Astrocyte (in vitro differentiated cells and primary cell): ENCODE data around the gene NPHP4. TPM values are rescaled to one million over a fixed set of nuclear protein-coding genes. Genes with fewer than 3 reads are reported as not detected.

Experiments used
- DNase-seq: peaks from one replicate; pipeline ENCODE4 v3.0.0-alpha.2; 2010; ENCODE audit warnings: low read depth
- FAIRE-seq: peaks from 2 replicates; lab custom pipeline; 2011; peaks lifted over from hg19 to GRCh38; lab: Jason Lieb, UNC
- H2AFZ ChIP-seq: 2 replicates; pipeline ENCODE4 v1.6.0; 2012; ENCODE audit warnings: low read depth, low read length, inconsistent platforms
- H3K27ac ChIP-seq: 2 replicates; pipeline ENCODE4 v1.5.1; 2011; ENCODE audit warnings: low read depth, low read length, inconsistent platforms
- H3K27me3 ChIP-seq: 2 replicates; pipeline ENCODE4 v1.6.0; 2011; ENCODE audit warnings: low read length, inconsistent platforms; ENCODE audit not compliant: insufficient read depth
- H3K36me3 ChIP-seq: 2 replicates; pipeline ENCODE4 v1.5.1; 2011; ENCODE audit warnings: low read length, inconsistent platforms; ENCODE audit not compliant: insufficient read depth
- H3K4me1 ChIP-seq: 2 replicates; pipeline ENCODE4 v1.5.1; 2011; ENCODE audit warnings: low read length, inconsistent platforms; ENCODE audit not compliant: insufficient read depth
- H3K4me2 ChIP-seq: 2 replicates; pipeline ENCODE4 v1.6.0; 2012; ENCODE audit warnings: low read length, inconsistent platforms
- H3K4me3 ChIP-seq: 2 replicates; pipeline ENCODE4 v1.5.1; 2011; ENCODE audit warnings: low read depth, mild to moderate bottlenecking, low read length, inconsistent platforms; ENCODE audit not compliant: insufficient read depth
- H3K79me2 ChIP-seq: 2 replicates; pipeline ENCODE4 v1.6.0; 2012; ENCODE audit warnings: mild to moderate bottlenecking, low read length, inconsistent platforms; ENCODE audit not compliant: insufficient read depth
- H3K9ac ChIP-seq: 2 replicates; pipeline ENCODE4 v1.6.0; 2012; ENCODE audit warnings: mild to moderate bottlenecking, low read length, inconsistent platforms
- H3K9me3 ChIP-seq: 2 replicates; pipeline ENCODE4 v1.5.1; 2012; ENCODE audit warnings: low read depth, mild to moderate bottlenecking, low read length, inconsistent platforms; ENCODE audit not compliant: insufficient read depth
- H4K20me1 ChIP-seq: 2 replicates; pipeline ENCODE4 v1.6.0; 2012; ENCODE audit warnings: low read length, inconsistent platforms; ENCODE audit not compliant: insufficient read depth
- H3K27ac Mint-ChIP-seq: one replicate; pipeline ENCODE4 v1.8.0; 2021; ENCODE audit warnings: mild to moderate bottlenecking, mixed read lengths; ENCODE audit not compliant: unreplicated experiment
- H3K27me3 Mint-ChIP-seq: one replicate; pipeline ENCODE4 v1.8.0; 2021; ENCODE audit warnings: low read depth, mixed read lengths; ENCODE audit not compliant: unreplicated experiment
- H3K36me3 Mint-ChIP-seq: one replicate; pipeline ENCODE4 v1.8.0; 2021; ENCODE audit warnings: low read depth, mixed read lengths; ENCODE audit not compliant: unreplicated experiment
- H3K4me1 Mint-ChIP-seq: one replicate; pipeline ENCODE4 v1.8.0; 2021; ENCODE audit warnings: low read depth, mixed read lengths; ENCODE audit not compliant: unreplicated experiment
- H3K4me3 Mint-ChIP-seq: one replicate; pipeline ENCODE4 v1.8.0; 2021; ENCODE audit warnings: mild to moderate bottlenecking, moderate library complexity, mixed read lengths; ENCODE audit not compliant: unreplicated experiment
- H3K9me3 Mint-ChIP-seq: one replicate; pipeline ENCODE4 v1.8.0; 2021; ENCODE audit warnings: mild to moderate bottlenecking, mixed read lengths; ENCODE audit not compliant: unreplicated experiment
- CTCF ChIP-seq: IDR thresholded peaks from 2 replicates; pipeline ENCODE4 v1.5.1; 2011; ENCODE audit warnings: low read depth, mild to moderate bottlenecking, inconsistent platforms, low read length, moderate library complexity; ENCODE audit not compliant: insufficient read depth
- EZH2 ChIP-seq: IDR thresholded peaks from 2 replicates; pipeline ENCODE4 v1.6.1; 2012; ENCODE audit warnings: mild to moderate bottlenecking, low read length, inconsistent platforms; ENCODE audit not compliant: insufficient read depth
- total RNA-seq: library from RNA; stranded (reverse); gene quantifications from 2 replicates; pipeline ENCODE4 v1.2.1, GENCODE V29; 2021

NPHP4 gene
- total RNA-seq, 1 donor from 2014 or later: 8.4 TPM

DNA sequence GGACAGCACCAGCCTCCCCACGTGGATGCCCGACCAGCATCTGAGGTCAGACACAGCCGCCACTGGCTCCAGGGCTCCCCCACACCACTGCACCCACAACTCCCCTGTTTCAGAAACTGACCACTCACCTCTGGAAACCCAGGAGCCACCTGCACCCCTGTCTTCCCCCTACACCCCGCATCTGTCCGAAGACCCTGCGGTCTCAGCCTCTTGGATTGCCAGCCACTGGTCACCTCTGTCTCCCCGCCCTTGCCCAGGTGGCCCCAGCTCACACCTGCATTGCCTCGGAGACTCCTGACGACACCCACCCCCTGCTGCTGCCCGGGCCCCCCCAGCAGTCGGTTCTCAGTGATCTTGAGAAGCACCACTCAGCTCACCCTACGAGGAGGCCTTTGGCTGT is 21.3 kb upstream of the NPHP4 start:
- Histone ChIP-seq H3K79me2 (no peaks in the 10 kb centered on the region), H3K36me3 (no peaks in the 10 kb centered on the region), H3K4me1 (peaks cover 3% of the 10 kb centered on the region), H4K20me1 (no peaks in the 10 kb centered on the region), H2AFZ (no peak overlapping the region), H3K4me2 (no peak overlapping the region), H3K9me3 (no peaks in the 10 kb centered on the region), H3K27ac (no peak overlapping the region), H3K27me3 (no peaks in the 10 kb centered on the region), H3K4me3 (no peak overlapping the region), H3K9ac (no peak overlapping the region)
- Mint-ChIP-seq H3K36me3 (peaks cover 2% of the 10 kb centered on the region), H3K27me3 (peaks cover 22% of the 10 kb centered on the region), H3K4me3 (no peak overlapping the region), H3K27ac (no peak overlapping the region), H3K9me3 (no peaks in the 10 kb centered on the region), H3K4me1 (peaks cover 5% of the 10 kb centered on the region)
- DNase-seq (no peak), FAIRE-seq (no peak)
- TF ChIP-seq EZH2 (no peak), CTCF (no peak)

GRCh38 chr1:6012529-6013318 is 20.5 kb upstream of the NPHP4 start:
- DNase-seq: no peak
- H3K27ac Mint-ChIP-seq: no peak overlapping the region
- H3K4me3 Mint-ChIP-seq: no peak overlapping the region
- Histone ChIP-seq H3K4me3 (no peak overlapping the region), H3K27me3 (no peaks in the 10 kb centered on the region), H3K36me3 (no peaks in the 10 kb centered on the region), H4K20me1 (no peaks in the 10 kb centered on the region), H2AFZ (no peak overlapping the region), H3K9ac (no peak overlapping the region), H3K4me1 (peaks cover 3% of the 10 kb centered on the region), H3K4me2 (no peak overlapping the region), H3K27ac (no peak overlapping the region), H3K79me2 (no peaks in the 10 kb centered on the region), H3K9me3 (no peaks in the 10 kb centered on the region)
- H3K27me3 Mint-ChIP-seq: peaks cover 25% of the 10 kb centered on the region
- TF ChIP-seq CTCF (no peak), EZH2 (no peak)
- no peaks in the 10 kb centered on the region for H3K9me3 Mint-ChIP-seq
- H3K4me1 Mint-ChIP-seq: peaks cover 5% of the 10 kb centered on the region
- H3K36me3 Mint-ChIP-seq: peaks cover 2% of the 10 kb centered on the region
- FAIRE-seq: no peak

DNA sequence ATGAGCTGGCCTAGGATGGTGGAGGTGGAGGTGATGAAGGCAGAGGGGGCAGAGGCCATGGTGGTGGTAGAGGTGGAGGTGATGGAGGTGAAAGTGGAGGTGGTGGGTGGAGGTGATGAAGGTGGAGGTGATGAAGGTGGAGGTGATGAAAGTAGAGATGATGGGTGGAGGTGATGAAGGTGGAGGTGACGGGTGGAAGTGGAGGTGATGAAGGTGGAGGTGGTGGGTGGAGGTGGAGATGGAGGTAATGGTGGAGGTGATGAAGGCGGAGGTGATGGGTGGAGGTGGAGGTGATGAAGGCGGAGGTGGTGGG is 19.7 kb upstream of the NPHP4 start:
- Histone ChIP-seq H3K4me3 (no peak overlapping the region), H3K36me3 (no peaks in the 10 kb centered on the region), H2AFZ (no peak overlapping the region), H3K27ac (no peak overlapping the region), H3K4me1 (peaks cover 3% of the 10 kb centered on the region), H3K79me2 (no peaks in the 10 kb centered on the region), H3K4me2 (no peak overlapping the region), H3K27me3 (no peaks in the 10 kb centered on the region), H4K20me1 (no peaks in the 10 kb centered on the region), H3K9me3 (no peaks in the 10 kb centered on the region), H3K9ac (no peak overlapping the region)
- DNase-seq (no peak), FAIRE-seq (no peak)
- Mint-ChIP-seq H3K36me3 (peaks cover 2% of the 10 kb centered on the region), H3K27ac (no peak overlapping the region), H3K9me3 (no peaks in the 10 kb centered on the region), H3K4me3 (no peak overlapping the region), H3K27me3 (peaks cover 25% of the 10 kb centered on the region), H3K4me1 (peaks cover 5% of the 10 kb centered on the region)
- TF ChIP-seq CTCF (no peak), EZH2 (no peak)
